Activated CD4-positive, alpha-beta T cell treated with anti-CD3 and anti-CD28 coated beads for 36 hours (primary cell): ENCODE measurements around the gene VILL. TPM values are rescaled to one million over a fixed set of nuclear protein-coding genes. Genes with fewer than 3 reads are reported as not detected.
A peak's percentile ranks its signal among the peaks of the same experiment; 100 is the strongest.

Source experiments
- ATAC-seq: fragments of 200-7000 bp; cut with Tn5 transposase; one replicate; pipeline ENCODE4 v1.10.0; 2021; ENCODE audit warnings: mild to moderate bottlenecking, moderate library complexity
- CTCF ChIA-PET: fragments of 350-600 bp; sonication (Branson Sonifier 250); formaldehyde crosslinking; loops from one replicate; lab custom pipeline; 2021; ENCODE audit warnings: antibody characterized with exemption; lab: Charles Lee
- POLR2A ChIA-PET: fragments of 350-600 bp; sonication (Branson Sonifier 250); formaldehyde crosslinking; loops from one replicate; lab custom pipeline; 2021; ENCODE audit warnings: antibody characterized with exemption, inconsistent platforms; lab: Charles Lee
- DNase-seq: peaks from one replicate; pipeline ENCODE4 v3.0.0-alpha.2; 2020
- H3K27ac Mint-ChIP-seq: one replicate; pipeline ENCODE4 v1.8.0; 2021; ENCODE audit warnings: mixed read lengths
- H3K27me3 Mint-ChIP-seq: one replicate; pipeline ENCODE4 v1.8.0; 2021; ENCODE audit warnings: mixed read lengths
- H3K36me3 Mint-ChIP-seq: one replicate; pipeline ENCODE4 v1.8.0; 2021; ENCODE audit warnings: low read depth, mixed read lengths
- H3K4me1 Mint-ChIP-seq: one replicate; pipeline ENCODE4 v1.8.0; 2021; ENCODE audit warnings: mixed read lengths
- H3K4me3 Mint-ChIP-seq: one replicate; pipeline ENCODE4 v1.8.0; 2021; ENCODE audit warnings: mild to moderate bottlenecking, moderate library complexity, mixed read lengths
- H3K9me3 Mint-ChIP-seq: one replicate; pipeline ENCODE4 v1.8.0; 2021; ENCODE audit warnings: low read depth, mixed read lengths
- intact Hi-C, 2 experiments: fragments of 100-400 bp; cut with DNase I in 1 of 2; cut with micrococcal nuclease in 1 of 2; formaldehyde crosslinking; loops; one replicate each; pipeline versions ENCODE4 v1.14.2 to v1.15.1; 2022 to 2024; cut with DNase I, micrococcal nuclease
- total RNA-seq, 2 experiments: library from RNA; stranded (reverse); gene quantifications; one replicate each; pipeline ENCODE4 v1.2.3, GENCODE V29; 2021

Gene VILL
- total RNA-seq, 2 experiments from 2014 or later = 9.2 to 12.1 TPM

DNA sequence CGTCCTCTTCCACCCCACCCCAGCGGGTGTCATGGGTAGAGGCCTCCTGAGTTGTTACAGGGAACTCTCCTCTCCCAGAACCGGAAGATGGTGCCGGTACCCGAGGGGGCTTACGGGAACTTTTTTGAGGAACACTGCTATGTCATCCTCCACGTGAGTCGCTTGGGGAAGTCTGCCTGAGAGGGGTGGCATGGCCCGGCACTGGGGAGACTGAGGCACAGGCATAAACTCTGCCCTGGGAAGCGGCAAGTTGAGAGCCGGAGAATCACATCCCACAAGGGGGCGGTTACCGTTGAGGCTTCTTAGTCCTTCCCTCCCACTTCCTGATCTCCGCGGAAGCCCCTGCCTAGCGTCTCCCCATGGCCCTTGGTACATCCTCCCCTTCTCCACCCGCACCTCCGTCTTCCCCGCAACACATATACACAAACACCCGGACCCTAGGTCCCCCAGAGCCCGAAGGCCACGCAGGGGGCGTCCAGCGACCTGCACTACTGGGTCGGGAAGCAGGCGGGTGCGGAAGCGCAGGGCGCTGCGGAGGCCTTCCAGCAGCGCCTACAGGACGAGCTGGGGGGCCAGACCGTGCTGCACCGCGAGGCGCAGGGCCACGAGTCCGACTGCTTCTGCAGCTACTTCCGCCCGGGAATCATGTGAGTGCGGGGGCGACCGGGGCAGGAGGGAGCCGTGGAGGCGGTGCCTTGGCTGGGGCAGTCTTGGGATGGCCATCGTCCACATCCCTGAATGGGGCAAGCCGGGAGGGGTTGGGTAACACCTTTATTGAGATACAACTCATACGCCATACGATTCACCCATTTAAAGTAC is 3.4 kb downstream of the VILL start:
- ChIA-PET CTCF (interaction anchor here (0.7 to 1.0 kb wide), 2 partner anchors 19 to 155 kb away, joined by 3 to 4 read pairs; no protein-coding TSS in a partner anchor), POLR2A (no interaction called here)
- H3K9me3 Mint-ChIP-seq = no peaks in the 10 kb centered on the region
- peaks cover 16% of the 10 kb centered on the region for H3K36me3 Mint-ChIP-seq
- intact Hi-C loops = loop anchor here (1.0 to 2.0 kb wide), 4 partner anchors 44 to 171 kb away; partner anchors contain the start of genes ACAA1 (in 2 of the 2) and OXSR1 (in 1 of the 2)
- no peaks in the 10 kb centered on the region for H3K27me3 Mint-ChIP-seq
- ATAC-seq = peak; percentile 64
- peak; percentile 86 for DNase-seq
- H3K4me1 Mint-ChIP-seq = peaks cover 42% of the 10 kb centered on the region
- peak overlapping the region; percentile 96 for H3K27ac Mint-ChIP-seq
- H3K4me3 Mint-ChIP-seq = peak overlapping the region; percentile 91

DNA sequence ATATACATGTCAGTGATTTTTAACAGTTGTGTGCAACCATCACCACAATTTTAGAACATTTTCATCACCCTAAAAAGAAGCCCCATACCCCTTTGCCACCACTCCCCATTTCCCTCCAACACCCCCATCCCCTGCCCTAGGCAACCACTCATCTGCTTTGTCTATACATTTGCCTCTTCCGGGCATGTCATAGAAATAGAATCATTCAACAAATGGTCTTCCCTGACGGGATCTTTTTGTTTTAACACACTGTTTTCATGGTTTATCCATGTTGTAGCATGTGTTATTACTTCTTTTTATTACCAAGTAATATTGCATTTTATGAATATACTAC is 4.0 kb downstream of the VILL start:
- intact Hi-C loops = loop anchor here (1.0 to 2.0 kb wide), 4 partner anchors 44 to 171 kb away; partner anchors contain the start of genes ACAA1 (in 2 of the 2) and OXSR1 (in 1 of the 2)
- peak; percentile 11 for ATAC-seq
- H3K4me1 Mint-ChIP-seq = peaks cover 48% of the 10 kb centered on the region
- H3K27me3 Mint-ChIP-seq = no peaks in the 10 kb centered on the region
- H3K9me3 Mint-ChIP-seq = no peaks in the 10 kb centered on the region
- H3K36me3 Mint-ChIP-seq = peaks cover 18% of the 10 kb centered on the region
- H3K4me3 Mint-ChIP-seq = peak overlapping the region; percentile 91
- no peak for DNase-seq
- ChIA-PET POLR2A (no interaction called here), CTCF (interaction anchor here (0.7 to 1.0 kb wide), 2 partner anchors 20 to 155 kb away, joined by 3 to 4 read pairs; no protein-coding TSS in a partner anchor)
- H3K27ac Mint-ChIP-seq = peak overlapping the region; percentile 96

- no peaks in the 10 kb centered on the region for H3K27me3 Mint-ChIP-seq
- H3K27ac Mint-ChIP-seq = peak overlapping the region; percentile 96
- peak overlapping the region; percentile 91 for H3K4me3 Mint-ChIP-seq
- DNase-seq (no peak), ATAC-seq (no peak)
- H3K36me3 Mint-ChIP-seq = peaks cover 20% of the 10 kb centered on the region
- no peaks in the 10 kb centered on the region for H3K9me3 Mint-ChIP-seq
- POLR2A ChIA-PET = interaction anchor here (0.6 to 1.0 kb wide), 2 partner anchors 30 to 169 kb away, joined by 3 to 4 read pairs; partner anchors contain the start of gene OXSR1
- H3K4me1 Mint-ChIP-seq = peaks cover 49% of the 10 kb centered on the region
- CTCF ChIA-PET = interaction anchor here (0.6 to 3.0 kb wide), 18 partner anchors 7 to 169 kb away, joined by 3 to 18 read pairs (median 3); partner anchors contain the start of genes ACAA1 and OXSR1
- intact Hi-C loops = loop anchor here in 1 of 2 experiments (2.0 kb wide), 1 partner anchor 141 kb away; the partner anchor contains the start of gene ACAA1
Measured at GRCh38 chr3:37995652-37996641, 5.4 kb downstream of the VILL start.

GRCh38 chr3:37996785-37997301 is 6.3 kb downstream of the VILL start:
- DNase-seq (peak; percentile 92), ATAC-seq (peak; percentile 57)
- no peak overlapping the region for H3K4me3 Mint-ChIP-seq
- intact Hi-C loops = loop anchor here in 1 of 2 experiments (1.0 kb wide), 1 partner anchor 23 kb away; no protein-coding TSS in a partner anchor
- peak overlapping the region; percentile 96 for H3K27ac Mint-ChIP-seq
- H3K27me3 Mint-ChIP-seq = no peaks in the 10 kb centered on the region
- peaks cover 49% of the 10 kb centered on the region for H3K4me1 Mint-ChIP-seq
- no peaks in the 10 kb centered on the region for H3K9me3 Mint-ChIP-seq
- H3K36me3 Mint-ChIP-seq = peaks cover 22% of the 10 kb centered on the region
- CTCF ChIA-PET = interaction anchor here (0.7 to 3.0 kb wide), 17 partner anchors 8 to 168 kb away, joined by 3 to 18 read pairs (median 3); partner anchors contain the start of genes ACAA1 and OXSR1
- POLR2A ChIA-PET = interaction anchor here (1.0 kb wide), 1 partner anchor 168 kb away, joined by 4 read pairs; the partner anchor contains the start of gene OXSR1

DNA sequence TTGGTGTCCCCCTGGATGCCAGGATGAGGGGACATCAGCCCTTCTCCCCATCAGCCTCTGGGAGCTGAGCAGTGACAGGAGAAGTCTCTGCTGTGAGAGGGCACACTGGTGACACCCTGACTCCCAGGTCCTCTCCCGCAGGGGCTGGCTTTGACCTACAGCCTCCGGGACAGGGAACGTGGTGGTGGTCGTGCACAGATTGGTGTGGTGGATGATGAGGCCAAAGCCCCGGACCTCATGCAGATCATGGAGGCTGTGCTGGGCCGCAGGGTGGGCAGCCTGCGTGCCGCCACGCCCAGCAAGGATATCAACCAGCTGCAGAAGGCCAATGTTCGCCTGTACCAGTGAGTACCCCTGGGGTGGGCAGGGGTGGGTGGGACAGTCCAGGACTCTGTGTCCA is 6.8 kb downstream of the VILL start:
- DNase-seq (no peak), ATAC-seq (no peak)
- Mint-ChIP-seq H3K4me3 (no peak overlapping the region), H3K9me3 (no peaks in the 10 kb centered on the region), H3K27me3 (no peaks in the 10 kb centered on the region), H3K36me3 (peaks cover 25% of the 10 kb centered on the region), H3K27ac (peak overlapping the region; percentile 96), H3K4me1 (peaks cover 49% of the 10 kb centered on the region)
- intact Hi-C loops = loop anchor here in 1 of 2 experiments (1.0 kb wide), 1 partner anchor 23 kb away; no protein-coding TSS in a partner anchor
- CTCF ChIA-PET = interaction anchor here (0.7 to 3.0 kb wide), 17 partner anchors 8 to 142 kb away, joined by 3 to 18 read pairs (median 3); partner anchors contain the start of gene ACAA1
- POLR2A ChIA-PET = interaction anchor here (1.0 to 1.3 kb wide), 2 partner anchors 25 to 167 kb away, joined by 3 to 4 read pairs; partner anchors contain the start of gene OXSR1

- ATAC-seq = no peak
- POLR2A ChIA-PET = interaction anchor here (1.3 kb wide), 1 partner anchor 25 kb away, joined by 3 read pairs; no protein-coding TSS in a partner anchor
Measured at GRCh38 chr3:37997791-37998370, 7.3 kb downstream of the VILL start.

GRCh38 chr3:37999836-38000235 is 9.2 kb downstream of the VILL start:
- peaks cover 30% of the 10 kb centered on the region for H3K36me3 Mint-ChIP-seq
- DNase-seq (no peak), ATAC-seq (no peak)
- H3K27ac Mint-ChIP-seq = peak overlapping the region; percentile 26
- intact Hi-C loops = no loop called here
- ChIA-PET POLR2A (no interaction called here), CTCF (no interaction called here)
- no peaks in the 10 kb centered on the region for H3K9me3 Mint-ChIP-seq
- no peak overlapping the region for H3K4me3 Mint-ChIP-seq
- peaks cover 46% of the 10 kb centered on the region for H3K4me1 Mint-ChIP-seq
- no peaks in the 10 kb centered on the region for H3K27me3 Mint-ChIP-seq

More at GRCh38 chr3:37997791-37998370, 7.3 kb downstream of the VILL start:
- CTCF ChIA-PET = interaction anchor here (1.1 to 3.0 kb wide), 6 partner anchors 9 to 142 kb away, joined by 3 to 18 read pairs (median 6); no protein-coding TSS in a partner anchor
- Mint-ChIP-seq H3K4me1 (peaks cover 49% of the 10 kb centered on the region), H3K9me3 (no peaks in the 10 kb centered on the region), H3K27me3 (no peaks in the 10 kb centered on the region), H3K4me3 (peak overlapping the region; percentile 71), H3K36me3 (peaks cover 25% of the 10 kb centered on the region), H3K27ac (peak overlapping the region; percentile 94)
- no peak for DNase-seq
- intact Hi-C loops = loop anchor here in 1 of 2 experiments (1.0 kb wide), 1 partner anchor 24 kb away; no protein-coding TSS in a partner anchor

- DNase-seq = no peak
- peaks cover 31% of the 10 kb centered on the region for H3K36me3 Mint-ChIP-seq
- intact Hi-C loops = no loop called here
- POLR2A ChIA-PET = no interaction called here
- CTCF ChIA-PET = interaction anchor here (1.0 to 1.1 kb wide), 2 partner anchors 11 to 27 kb away, joined by 3 to 4 read pairs; no protein-coding TSS in a partner anchor
- no peak for ATAC-seq
- H3K9me3 Mint-ChIP-seq = no peaks in the 10 kb centered on the region
- no peak overlapping the region for H3K4me3 Mint-ChIP-seq
- H3K27me3 Mint-ChIP-seq = no peaks in the 10 kb centered on the region
- H3K4me1 Mint-ChIP-seq = peaks cover 40% of the 10 kb centered on the region
- H3K27ac Mint-ChIP-seq = no peak overlapping the region
Measured at GRCh38 chr3:38000242-38000916, 9.8 kb downstream of the VILL start.

- intact Hi-C loops = no loop called here
- no peaks in the 10 kb centered on the region for H3K9me3 Mint-ChIP-seq
- H3K4me1 Mint-ChIP-seq = peaks cover 34% of the 10 kb centered on the region
- ChIA-PET POLR2A (no interaction called here), CTCF (interaction anchor here (1.0 to 1.1 kb wide), 2 partner anchors 10 to 27 kb away, joined by 3 to 4 read pairs; no protein-coding TSS in a partner anchor)
- peaks cover 25% of the 10 kb centered on the region for H3K36me3 Mint-ChIP-seq
- H3K27ac Mint-ChIP-seq = no peak overlapping the region
- no peaks in the 10 kb centered on the region for H3K27me3 Mint-ChIP-seq
- DNase-seq (no peak), ATAC-seq (no peak)
- H3K4me3 Mint-ChIP-seq = no peak overlapping the region
Measured at GRCh38 chr3:38000965-38001455, 10.4 kb downstream of the VILL start.
